Measurements from ENCODE around the gene QPRT.
"Not testable (repeated sequence)": the region's sequence is repeated elsewhere in the genome, so short reads cannot be mapped to it uniquely, and the experiment has no call there.

The QPRT gene

DNA sequence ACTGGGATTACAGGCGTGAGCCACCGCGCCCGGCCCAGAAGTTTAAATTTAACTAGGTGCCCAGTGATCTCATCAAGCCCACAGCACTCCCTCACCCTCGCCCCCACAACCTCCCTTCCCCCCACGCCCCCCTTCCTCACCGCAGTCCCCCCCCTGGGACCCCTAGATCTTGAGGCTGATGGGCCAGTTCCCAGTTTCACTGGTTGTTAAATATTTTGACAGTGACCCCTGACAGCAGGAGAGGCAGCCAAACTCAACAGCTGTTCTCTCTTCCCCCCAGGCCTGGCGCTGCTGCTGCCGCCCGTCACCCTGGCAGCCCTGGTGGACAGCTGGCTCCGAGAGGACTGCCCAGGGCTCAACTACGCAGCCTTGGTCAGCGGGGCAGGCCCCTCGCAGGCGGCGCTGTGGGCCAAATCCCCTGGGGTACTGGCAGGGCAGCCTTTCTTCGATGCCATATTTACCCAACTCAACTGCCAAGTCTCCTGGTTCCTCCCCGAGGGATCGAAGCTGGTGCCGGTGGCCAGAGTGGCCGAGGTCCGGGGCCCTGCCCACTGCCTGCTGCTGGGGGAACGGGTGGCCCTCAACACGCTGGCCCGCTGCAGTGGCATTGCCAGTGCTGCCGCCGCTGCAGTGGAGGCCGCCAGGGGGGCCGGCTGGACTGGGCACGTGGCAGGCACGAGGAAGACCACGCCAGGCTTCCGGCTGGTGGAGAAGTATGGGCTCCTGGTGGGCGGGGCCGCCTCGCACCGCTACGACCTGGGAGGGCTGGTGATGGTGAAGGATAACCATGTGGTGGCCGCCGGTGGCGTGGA lies 15.6 kb downstream of the QPRT start:
- no peak for DNase-seq (ENCODE audit: low spot score)

DNA sequence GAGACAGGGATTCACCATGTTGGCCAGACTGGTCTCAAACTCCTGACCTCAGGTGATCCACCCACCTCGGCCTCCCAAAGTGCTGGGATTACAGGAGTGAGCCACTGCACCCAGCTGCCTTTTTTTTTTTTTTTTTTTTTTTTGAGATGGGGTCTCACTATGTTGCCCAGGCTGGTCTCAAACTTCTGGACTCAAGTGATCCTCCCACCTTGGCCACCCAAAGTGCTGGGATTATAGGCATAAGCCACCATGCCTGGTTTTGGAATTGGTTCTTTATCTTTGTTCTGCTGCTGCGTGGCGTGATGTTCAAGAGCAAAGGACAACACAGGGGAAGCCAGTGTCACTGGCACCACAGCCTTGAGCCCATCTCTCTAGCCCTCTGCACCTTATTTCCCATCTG lies 16.7 kb downstream of the QPRT start:
- not testable (repeated sequence) for DNase-seq (ENCODE audit: low spot score)

DNA sequence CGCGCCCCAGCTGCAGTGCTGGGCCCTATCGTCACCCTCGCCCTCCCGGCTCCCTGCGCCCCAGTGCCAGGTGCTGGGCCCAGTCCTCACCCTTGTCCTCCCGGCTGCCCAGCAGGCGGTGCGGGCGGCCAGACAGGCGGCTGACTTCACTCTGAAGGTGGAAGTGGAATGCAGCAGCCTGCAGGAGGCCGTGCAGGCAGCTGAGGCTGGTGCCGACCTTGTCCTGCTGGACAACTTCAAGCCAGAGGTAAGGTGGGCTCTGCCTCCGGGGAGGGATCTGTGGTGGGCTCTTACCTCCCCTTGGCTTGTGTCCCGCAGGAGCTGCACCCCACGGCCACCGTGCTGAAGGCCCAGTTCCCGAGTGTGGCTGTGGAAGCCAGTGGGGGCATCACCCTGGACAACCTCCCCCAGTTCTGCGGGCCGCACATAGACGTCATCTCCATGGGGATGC lies 17.9 kb downstream of the QPRT start:
- DNase-seq (ENCODE audit: low spot score), result no peak

DNA sequence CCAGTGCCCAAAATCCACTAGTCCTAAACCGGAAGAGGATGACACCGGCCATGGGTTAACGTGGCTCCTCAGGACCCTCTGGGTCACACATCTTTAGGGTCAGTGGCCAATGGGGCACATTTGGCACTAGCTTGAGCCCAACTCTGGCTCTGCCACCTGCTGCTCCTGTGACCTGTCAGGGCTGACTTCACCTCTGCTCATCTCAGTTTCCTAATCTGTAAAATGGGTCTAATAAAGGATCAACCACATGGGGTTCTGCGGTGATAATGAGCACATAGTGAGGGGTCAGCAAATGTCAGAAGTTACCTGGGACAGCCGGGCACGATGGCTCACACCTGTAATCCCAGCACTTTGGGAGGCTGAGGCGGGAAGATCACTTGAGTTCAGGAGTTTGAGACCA lies 18.4 kb downstream of the QPRT start:
- no peak for DNase-seq (ENCODE audit: low spot score)

DNA sequence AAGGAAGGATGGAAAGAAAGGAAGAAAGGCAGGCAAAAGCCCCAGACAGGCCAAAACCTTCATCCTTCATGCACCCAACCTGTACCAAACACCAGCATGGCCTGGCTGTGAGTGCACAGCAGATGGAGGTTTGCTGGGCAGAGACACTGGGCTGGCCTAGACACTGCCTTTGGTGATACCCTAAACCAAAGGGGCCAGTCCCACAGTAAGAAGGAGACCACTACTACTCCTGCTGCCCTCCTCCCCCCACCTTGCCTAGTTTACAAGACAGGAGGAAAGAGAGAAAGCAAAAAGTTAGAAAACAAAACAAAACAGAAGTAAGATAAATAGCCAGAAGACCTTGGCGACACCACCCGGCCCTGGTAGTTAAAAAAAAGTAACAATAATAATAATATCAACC lies 19.1 kb downstream of the QPRT start:
- no peak for DNase-seq (ENCODE audit: low spot score)

DNA sequence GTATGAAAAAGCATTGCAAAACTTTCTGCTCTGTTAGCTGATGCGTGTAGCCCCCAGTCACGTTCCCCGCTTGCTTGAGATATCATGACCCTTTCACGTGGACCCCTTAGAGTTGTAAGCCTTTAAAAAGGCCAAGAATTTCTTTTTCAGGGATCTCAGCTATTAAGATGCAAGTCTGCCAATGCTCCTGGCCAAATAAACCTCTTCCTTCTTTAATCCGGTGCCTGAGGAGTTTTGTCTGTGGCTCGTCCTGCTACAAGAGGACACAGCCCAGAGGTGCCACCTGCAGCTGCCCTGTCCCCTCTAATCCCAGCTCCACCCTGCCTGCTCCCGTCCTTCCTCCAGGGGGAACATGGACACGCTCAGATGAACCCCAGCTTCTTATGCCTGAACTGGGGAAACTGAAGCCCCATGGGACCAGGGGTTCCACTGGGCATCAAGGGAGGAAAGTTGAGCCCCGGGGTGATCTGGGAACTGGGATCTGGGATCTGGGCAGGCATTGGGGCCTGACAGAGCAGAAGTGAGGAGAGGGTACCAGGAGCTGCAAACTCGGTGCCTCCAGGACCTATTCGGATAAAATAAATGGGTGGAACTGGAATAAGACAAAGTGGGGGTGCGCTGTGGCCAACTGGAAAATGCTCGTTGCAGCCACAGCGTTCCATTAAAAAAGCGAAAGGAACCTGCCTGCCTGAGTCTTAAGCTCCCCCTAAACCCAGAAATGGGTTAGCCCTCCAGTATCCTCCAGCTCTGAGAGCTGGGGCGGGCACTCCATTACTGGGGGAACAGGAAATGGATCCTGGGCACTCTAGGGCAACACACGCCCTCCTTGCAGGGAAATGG lies 19.7 kb downstream of the QPRT start:
- DNase-seq (ENCODE audit: low spot score), result no peak

DNA sequence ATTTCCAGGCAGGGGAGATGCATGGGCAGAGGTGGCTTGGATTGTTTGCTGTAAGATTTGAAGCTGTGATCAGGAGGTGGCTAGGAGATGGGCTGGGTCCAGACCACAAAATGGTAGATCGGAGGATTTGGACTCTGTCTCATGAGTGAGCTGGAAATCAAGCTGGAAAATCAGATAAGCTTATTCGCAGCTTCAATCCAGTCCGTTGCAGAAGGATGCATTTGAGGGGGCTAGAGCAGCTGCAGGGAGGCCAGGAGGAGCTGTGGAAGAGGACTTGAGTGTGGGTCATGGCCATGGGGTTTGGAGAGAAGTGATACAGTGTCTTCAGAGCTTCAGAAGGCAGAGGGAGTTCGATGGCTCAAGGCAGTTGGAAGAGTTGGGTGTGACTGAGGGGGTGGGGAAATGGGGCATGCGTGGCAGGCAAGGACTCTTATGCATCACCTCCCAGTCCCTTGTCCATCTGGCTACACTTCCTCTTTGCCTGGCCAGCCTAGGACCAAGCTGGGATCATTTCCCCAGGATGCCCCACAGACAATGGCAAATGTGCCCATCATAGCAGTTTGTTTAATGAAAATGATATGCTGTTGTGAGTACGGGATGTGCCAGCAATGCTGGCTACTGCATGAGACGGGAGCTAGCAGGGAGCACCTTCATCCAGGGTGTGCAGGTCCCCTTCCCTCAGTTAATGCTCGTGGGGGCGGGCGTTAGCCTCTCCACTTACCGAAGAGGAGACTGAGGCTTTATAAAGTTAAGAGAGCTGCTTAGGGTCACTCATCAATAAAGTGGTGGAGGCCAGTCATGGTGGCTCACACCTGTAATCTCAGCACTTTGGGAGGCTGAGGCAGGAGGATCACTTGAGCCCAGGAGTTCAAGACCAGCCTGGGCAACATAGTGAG lies 20.6 kb downstream of the QPRT start:
- DNase-seq (ENCODE audit: low spot score), result no peak

DNA sequence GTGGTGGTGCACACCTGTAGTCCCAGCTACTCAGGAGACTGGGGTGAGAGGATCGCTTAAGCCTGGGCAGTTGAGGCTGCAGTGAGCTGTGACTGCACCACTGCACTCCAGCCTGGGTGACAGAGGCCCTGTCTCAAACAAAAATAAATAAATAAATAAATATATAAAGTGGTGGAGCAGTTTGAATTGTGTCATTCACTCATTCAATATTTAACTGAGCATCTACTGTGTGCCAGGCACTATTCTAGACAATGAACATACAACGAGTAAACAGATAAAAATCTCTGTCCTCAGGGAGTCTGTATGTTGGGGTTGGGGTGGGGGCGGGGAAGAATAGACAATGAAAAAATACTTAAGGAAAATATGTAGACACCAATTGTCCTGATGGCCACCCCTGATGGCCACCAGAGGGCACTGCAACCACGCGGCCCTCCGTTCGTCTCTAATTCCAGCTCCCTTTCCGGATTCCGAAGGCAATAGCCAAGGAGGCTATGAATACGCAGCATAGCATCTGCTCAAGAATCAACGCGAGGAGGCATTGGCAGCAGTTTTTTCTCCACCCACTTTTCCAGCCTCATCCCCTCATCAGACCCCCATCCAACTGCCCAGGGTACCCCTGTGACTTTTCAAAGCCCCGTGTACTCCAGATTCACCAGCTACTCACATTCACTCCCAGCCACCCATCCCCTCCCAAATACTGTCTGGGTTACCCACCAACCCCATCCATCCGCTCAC lies 21.4 kb downstream of the QPRT start:
- DNase-seq (ENCODE audit: low spot score), result peak; percentile 96

DNA sequence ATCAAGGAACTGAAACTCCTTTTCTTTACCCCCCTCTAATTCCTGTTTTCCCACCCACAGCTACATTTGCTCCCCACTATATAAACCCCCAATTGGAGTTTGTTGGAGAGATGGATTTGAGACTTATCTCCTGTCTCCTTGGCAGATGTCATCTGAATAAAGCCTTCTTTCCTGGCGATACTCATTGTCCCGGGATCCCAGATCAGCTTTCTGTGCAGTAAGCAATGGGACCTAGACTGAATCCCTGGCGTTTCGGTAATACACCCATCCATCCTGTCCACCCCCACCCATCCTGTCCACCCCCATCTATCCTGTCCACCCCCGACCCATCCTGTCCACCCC lies 22.2 kb downstream of the QPRT start:
- no peak for DNase-seq (ENCODE audit: low spot score)

DNA sequence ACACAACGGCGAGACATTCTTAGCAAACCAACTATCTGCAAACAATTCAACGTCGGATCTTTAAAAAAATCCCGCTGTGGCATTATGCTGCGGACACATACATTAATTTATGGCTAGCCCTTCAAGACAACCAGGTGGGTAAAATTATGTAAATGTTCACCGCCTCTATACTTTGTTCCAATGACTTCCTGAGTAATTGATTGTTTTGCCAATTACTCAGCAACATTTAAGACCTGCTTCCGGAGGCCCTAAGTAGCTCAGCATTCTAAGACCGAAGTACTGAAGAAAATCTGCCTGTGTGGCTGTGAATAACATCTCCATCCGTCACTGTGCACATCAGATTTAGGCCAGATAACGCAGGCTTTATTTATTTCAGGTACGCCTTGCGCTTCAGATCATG lies 23.3 kb downstream of the QPRT start:
- no peak for DNase-seq (ENCODE audit: low spot score)

DNA sequence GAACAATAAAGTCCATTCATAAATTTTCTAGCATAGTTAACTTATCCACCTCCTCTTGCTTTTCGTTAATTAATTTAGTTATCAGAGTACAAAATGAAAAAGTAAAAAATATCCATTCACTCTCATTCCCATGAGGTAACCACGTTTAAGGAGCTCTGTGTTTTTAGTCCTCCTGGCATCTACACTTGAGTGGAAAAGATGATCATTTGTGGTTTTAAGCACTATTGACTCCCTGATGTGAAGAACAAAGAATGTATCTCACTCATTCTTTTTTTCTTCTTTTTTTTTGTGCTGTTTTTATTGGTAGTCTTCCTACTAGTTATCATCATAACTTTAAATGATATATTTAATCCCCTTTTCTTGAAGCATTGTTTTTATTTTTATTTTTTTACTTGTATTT lies 26.1 kb downstream of the QPRT start:
- DNase-seq (ENCODE audit: low spot score), result no peak

DNA sequence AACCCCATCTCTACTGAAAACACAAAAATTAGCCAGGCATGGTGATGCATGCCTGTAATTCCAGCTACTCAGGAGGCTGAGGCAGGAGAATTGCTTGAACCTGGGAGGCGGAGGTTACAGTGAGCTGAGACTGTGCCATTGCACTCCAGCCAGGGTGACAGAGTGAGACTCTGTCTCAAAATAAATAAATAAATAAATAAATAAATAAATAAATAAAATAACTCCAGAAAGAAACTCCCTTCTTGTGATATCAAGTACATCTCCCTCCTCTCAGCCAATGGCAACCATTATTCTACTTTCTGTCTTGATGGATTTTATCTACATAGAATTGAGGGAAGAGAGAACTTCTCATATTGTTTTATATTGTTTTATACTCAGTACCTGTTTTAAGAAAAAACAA lies 28.2 kb downstream of the QPRT start:
- not testable (repeated sequence) for DNase-seq (ENCODE audit: low spot score)

DNA sequence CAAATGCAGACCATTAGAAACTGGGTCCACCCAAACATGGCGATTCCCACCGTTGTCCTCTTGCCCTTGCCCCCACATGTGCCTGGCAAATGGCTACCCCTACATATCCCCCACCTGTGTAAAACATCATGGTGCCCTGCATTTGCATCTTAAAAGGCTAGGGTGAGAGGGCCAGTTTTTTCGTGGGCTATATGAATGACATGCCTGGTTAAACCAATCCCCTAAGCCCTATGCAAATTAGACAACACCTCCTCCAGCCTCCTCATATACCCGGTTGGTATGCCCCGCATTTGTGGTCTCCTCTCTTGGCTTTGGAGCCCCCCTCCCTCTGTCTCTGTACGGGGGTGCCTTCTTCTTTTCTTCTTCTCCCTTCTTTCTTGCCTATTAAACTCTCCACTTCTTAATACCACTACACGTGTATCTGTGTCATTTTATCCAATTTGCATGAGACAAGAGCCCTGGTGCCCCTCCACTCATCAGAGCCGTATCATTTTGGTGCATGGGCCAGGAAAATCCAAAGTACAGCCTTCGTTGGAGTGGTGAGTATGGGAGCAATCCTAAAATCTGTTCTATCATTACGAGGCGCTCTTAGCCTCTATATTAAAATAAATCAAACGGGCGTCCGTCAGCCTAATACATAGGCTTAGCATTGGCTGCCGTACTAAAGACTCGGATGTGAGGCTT lies 30.1 kb downstream of the QPRT start:
- DNase-seq (ENCODE audit: low spot score), result no peak

DNA sequence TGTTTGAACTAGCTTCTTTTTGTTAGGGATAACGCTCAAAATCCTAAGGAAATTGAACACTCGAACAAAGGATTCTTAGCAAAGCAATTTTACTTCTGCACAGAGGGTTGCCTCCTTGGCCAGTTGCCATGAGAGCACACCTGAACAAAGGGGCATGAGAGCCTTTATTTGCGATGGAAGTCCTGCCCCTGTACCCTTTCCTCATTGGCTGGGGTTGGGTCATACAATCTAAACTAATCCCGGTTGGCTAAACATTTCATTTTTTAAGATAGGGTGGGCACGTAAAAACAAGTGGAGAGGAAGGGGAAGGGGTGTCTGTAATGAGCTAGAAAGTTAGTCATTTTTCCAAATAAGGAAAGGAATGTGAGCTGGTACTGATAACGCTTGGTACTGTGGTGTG lies 30.7 kb downstream of the QPRT start:
- DNase-seq (ENCODE audit: low spot score), result not testable (repeated sequence)

DNA sequence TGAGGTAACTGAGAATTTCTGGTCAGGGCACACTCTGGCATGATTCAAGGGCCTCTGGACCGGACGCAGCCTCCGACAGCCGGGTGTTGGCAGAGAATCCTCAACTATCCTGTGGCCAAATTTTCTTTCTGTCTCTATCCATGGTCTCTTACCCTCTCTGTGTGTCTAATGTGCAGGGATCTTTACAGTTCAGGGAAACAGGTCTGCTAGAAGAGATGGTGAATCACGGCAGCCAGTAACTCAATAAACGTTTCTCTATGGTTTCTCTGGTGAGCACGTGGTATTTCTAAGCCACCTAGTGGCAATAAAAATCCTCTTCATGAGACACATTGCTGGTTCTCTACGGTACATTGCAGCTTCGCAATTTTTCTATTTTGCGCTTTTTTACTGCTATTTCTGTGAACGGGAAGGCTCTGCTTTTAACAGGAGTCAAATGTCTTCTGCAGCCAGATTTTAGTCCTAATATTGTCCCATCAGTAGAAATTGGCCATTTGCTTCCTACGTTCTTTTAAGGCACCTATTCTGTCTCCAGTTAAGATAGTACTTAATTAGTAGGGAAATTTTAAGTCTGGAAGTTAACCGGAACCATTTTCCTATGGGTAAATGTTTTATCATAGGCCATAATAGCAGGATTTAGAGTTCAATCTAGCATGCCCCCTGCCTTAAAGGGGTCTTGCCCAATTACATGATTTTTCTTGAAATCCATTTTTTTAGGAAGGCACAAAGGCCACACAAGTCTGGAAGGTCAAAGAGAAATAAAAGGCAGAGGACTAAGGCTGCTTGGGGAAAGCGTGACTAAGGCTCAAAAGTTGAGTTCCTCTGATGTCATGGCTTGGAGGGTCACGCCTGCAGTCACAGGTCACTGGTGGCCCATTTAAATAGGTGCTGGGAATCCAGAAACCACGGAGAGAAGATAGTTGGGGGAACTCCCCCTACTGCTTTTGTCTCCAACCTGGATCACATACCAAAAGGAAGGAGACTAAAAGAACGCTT lies 31.5 kb downstream of the QPRT start:
- peak; percentile 79 for DNase-seq (ENCODE audit: low spot score)

DNA sequence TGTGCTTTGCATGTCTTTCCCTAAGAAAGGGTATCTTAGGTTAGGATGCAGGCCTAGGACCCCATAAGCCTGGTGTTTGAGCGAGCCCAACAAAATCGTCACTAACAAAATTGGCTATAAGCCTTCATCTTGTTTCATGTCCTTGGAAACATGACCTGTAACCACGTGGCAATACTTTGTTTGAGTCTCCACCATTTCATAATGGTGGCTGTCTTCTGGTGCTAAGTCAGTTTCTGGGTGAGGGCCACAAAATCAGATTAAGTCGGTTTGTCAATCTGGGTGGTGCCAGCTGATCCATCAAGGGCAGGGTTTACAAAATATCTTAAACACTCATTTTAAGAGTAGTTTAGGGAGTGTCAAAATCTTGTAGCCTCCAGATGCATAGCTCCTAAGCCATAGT lies 33.8 kb downstream of the QPRT start:
- DNase-seq (ENCODE audit: low spot score), result no peak

DNA sequence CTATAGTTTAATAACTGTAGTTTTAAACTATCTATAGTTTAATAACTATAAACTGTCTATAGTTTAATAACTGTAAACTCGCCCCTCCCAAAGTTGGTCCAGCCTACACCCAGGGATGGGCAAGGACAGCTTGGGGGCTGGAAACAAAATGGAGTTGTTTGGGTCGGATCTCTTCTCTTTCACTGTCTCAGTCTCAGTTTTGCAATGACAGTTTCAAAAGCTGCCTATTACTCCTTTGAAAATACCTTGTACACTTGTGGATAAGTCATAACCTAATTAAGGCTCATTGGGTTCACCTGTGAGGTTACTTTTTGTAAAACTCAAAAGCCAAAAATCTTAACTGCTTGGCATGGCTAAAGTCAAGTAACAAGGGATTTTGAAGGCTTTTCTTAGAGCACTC lies 35.4 kb downstream of the QPRT start:
- DNase-seq (ENCODE audit: low spot score), result no peak

DNA sequence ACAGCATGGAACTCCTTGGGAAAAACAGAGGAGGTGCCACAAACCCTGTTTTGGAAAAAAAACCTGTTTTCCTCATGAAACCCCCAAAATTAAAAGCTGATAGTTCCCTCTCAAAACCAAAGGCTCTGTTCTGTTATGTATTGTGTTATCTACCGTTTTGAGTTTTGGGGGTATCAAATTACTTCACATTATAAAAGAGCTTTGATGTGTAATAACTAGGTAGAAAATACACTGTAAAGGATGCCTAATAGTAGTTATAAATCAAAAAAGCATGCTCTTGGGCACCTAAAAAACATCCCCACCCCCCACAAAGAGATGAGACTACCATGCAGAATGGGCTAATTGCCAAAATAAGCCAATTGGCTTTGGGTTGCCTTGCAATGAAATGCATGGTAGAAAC lies 36.0 kb downstream of the QPRT start:
- DNase-seq (ENCODE audit: low spot score), result no peak

DNA sequence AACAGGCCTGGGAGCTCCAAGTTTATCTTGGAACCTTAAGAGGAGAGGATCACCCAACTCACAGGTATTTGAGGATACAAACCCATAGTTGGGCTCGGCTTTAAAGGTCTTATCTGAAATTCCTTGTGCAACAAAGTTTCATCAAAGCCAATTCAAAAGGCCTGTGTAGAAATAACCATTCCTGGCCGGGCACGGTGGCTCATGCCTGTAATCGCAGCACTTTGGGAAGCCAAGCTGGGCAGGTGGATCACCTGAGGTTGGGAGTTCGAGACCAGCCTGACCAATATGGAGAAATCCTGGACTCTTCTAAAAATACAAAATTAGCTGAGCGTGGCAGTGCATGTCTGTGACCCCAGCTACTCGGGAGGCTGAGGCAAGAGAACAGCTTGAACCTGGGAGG lies 38.1 kb downstream of the QPRT start:
- DNase-seq (ENCODE audit: low spot score), result no peak

DNA sequence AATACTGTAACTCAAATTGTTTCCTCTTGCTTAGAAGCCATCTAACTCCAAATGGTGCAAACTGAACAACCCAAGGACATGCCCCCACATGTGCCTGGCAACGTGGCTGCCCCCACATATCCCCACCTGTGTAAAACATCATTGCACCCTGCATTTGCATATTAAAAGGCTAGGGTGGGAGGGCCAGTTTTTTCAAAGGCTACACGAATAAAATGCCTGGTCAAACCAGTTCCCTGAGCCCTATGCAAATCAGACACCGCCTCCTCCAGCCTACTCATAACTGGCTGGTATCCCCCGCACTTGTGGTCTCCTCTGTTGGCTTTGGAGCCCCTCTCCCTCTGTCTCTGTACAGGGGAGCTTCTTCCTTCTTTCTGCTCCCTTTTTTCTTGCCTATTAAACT lies 40.1 kb downstream of the QPRT start:
- no peak for DNase-seq (ENCODE audit: low spot score)

Measured in AG20443 (cell line).